Astrocyte of the cerebellum (primary cell): ENCODE measurements around the gene EVA1A.

Source experiments
- DNase-seq: peaks from one replicate; pipeline ENCODE4 v3.0.0-alpha.2; 2011; ENCODE audit warnings: low read depth
- H3K4me3 ChIP-seq: 2 replicates; pipeline ENCODE4 v1.5.1; 2011; ENCODE audit warnings: mild to moderate bottlenecking, low read depth, low read length, moderate library complexity
- CTCF ChIP-seq: IDR thresholded peaks from 2 replicates; pipeline ENCODE4 v1.5.1; 2012; ENCODE audit warnings: low read length, low read depth, moderate library complexity, mild to moderate bottlenecking; ENCODE audit errors: missing control alignments
- in situ Hi-C: cut with HindIII; loops from 2 replicates; pipeline ENCODE4 v1.10.0; 2017; ENCODE audit warnings: low sequenced_read_pairs

Gene EVA1A

GRCh38 chr2:75552222-75552621 is 8.5 kb downstream of the EVA1A start:
- no peak for DNase-seq
- in situ Hi-C loops = no loop called here
- TF ChIP-seq CTCF = no peak
- H3K4me3 ChIP-seq = no peak overlapping the region

- no peak overlapping the region for H3K4me3 ChIP-seq
- no peak for DNase-seq
- in situ Hi-C loops = no loop called here
- no peak for TF ChIP-seq CTCF
These were observed 9.3 kb downstream of the EVA1A start for GRCh38 chr2:75551434-75551833.

GRCh38 chr2:75549401-75550253 is 11.1 kb downstream of the EVA1A start:
- no peak overlapping the region for H3K4me3 ChIP-seq
- no peak for TF ChIP-seq CTCF
- DNase-seq = no peak
- in situ Hi-C loops = no loop called here

- DNase-seq = no peak
- in situ Hi-C loops = no loop called here
- H3K4me3 ChIP-seq = no peak overlapping the region
- TF ChIP-seq CTCF = no peak
These were observed 12.6 kb downstream of the EVA1A start for GRCh38 chr2:75548036-75548573.

GRCh38 chr2:75547345-75548035 is 13.2 kb downstream of the EVA1A start:
- no peak overlapping the region for H3K4me3 ChIP-seq
- TF ChIP-seq CTCF = no peak
- DNase-seq = peak; percentile 38
- in situ Hi-C loops = no loop called here

- H3K4me3 ChIP-seq = no peak overlapping the region
- in situ Hi-C loops = no loop called here
- DNase-seq = no peak
- no peak for TF ChIP-seq CTCF
These were observed 14.8 kb downstream of the EVA1A start for GRCh38 chr2:75545922-75546321.
